ENCODE measurements around the gene AKAP8L. TPM values are rescaled to one million over a fixed set of nuclear protein-coding genes. Genes with fewer than 3 reads are reported as not detected.
A peak's percentile ranks its signal among the peaks of the same experiment; 100 is the strongest.

AKAP8L gene
- total RNA-seq, 1 experiment from 2014 or later, result 106 TPM

GRCh38 chr19:15418231-15418578, 583 bp downstream of the AKAP8L start:
- DNase-seq (ENCODE audit: low read depth, low spot score) (no peak), ATAC-seq (no peak)
- BruUV-seq (replicated peaks), result no TSS peak
- intact Hi-C loops (cut with micrococcal nuclease), result loop anchor here (2.0 kb wide), 1 partner anchor 37 kb away; no protein-coding TSS in a partner anchor
- H3K36me3 ChIP-seq (ENCODE audit: control insufficient read depth in 1 of 2, insufficient read depth in 2 of 2, low read length in 2 of 2), result peaks cover 7 to 9% of the 10 kb centered on the region in 2 experiments; a peak in 3 of 4 replicates
- no peaks in the 10 kb centered on the region for H3K27me3 ChIP-seq (ENCODE audit: insufficient read depth, low read length)
- H3K9ac ChIP-seq (ENCODE audit: low read length), result peak overlapping the region; percentile 99
- ChIA-PET RAD21 (ENCODE audit: low non-redundant PET in 1 of 2, low total read pairs in 2 of 2, uncharacterized antibody in 2 of 2, unreplicated experiment in 2 of 2) (interaction anchor here (0.7 to 1.5 kb wide), 3 partner anchors 137 to 535 kb away, joined by 3 to 9 read pairs (median 4); no protein-coding TSS in a partner anchor), CTCF (interaction anchor here (1.0 to 5.7 kb wide), 3 partner anchors 38 to 137 kb away, joined by 3 to 68 read pairs (median 11); partner anchors contain the start of gene AKAP8), POLR2A (interaction anchor here (1.4 to 3.0 kb wide), 6 partner anchors 9 to 137 kb away, joined by 5 to 22 read pairs (median 10); partner anchors contain the start of gene AKAP8)
- peak overlapping the region; percentile 98 for H3K4me2 ChIP-seq (ENCODE audit: low read length)
- H4K20me1 ChIP-seq (ENCODE audit: insufficient read depth), result peaks cover 4% of the 10 kb centered on the region; the same call in 1 of the 2 replicates
- peaks cover 54% of the 10 kb centered on the region for H3K79me2 ChIP-seq (ENCODE audit: insufficient read depth, low read length)
- no peak overlapping the region for H2AFZ ChIP-seq (ENCODE audit: low read depth, low read length, poor library complexity, severe bottlenecking)
- H3K4me1 ChIP-seq (ENCODE audit: control insufficient read depth in 1 of 2, insufficient read depth in 2 of 2, low read length in 2 of 2), result peaks cover 15 to 16% of the 10 kb centered on the region in 2 experiments; a peak in 3 of 4 replicates
- no peak for TF ChIP-seq JUND (IDR thresholded peaks at IDR 0.05)
- no peak for TF ChIP-seq RAD21 (IDR thresholded peaks at IDR 0.05; ENCODE audit: low read depth)
- TF ChIP-seq TCF7L2 (IDR thresholded peaks at IDR 0.05; ENCODE audit: borderline replicate concordance, extremely low read depth, insufficient read depth, insufficient read length), result no peak
- TF ChIP-seq, protein P1, sequence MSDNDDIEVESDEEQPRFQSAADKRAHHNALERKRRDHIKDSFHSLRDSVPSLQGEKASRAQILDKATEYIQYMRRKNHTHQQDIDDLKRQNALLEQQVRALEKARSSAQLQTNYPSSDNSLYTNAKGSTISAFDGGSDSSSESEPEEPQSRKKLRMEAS (IDR thresholded peaks at IDR 0.05), result no peak
- TF ChIP-seq CBX3 (IDR thresholded peaks at IDR 0.05; ENCODE audit: low read depth), result no peak
- TF ChIP-seq YY1 (IDR thresholded peaks at IDR 0.05; ENCODE audit: extremely low read depth, insufficient replicate concordance, low read depth, low read length), result no peak
- TF ChIP-seq, protein P2, sequence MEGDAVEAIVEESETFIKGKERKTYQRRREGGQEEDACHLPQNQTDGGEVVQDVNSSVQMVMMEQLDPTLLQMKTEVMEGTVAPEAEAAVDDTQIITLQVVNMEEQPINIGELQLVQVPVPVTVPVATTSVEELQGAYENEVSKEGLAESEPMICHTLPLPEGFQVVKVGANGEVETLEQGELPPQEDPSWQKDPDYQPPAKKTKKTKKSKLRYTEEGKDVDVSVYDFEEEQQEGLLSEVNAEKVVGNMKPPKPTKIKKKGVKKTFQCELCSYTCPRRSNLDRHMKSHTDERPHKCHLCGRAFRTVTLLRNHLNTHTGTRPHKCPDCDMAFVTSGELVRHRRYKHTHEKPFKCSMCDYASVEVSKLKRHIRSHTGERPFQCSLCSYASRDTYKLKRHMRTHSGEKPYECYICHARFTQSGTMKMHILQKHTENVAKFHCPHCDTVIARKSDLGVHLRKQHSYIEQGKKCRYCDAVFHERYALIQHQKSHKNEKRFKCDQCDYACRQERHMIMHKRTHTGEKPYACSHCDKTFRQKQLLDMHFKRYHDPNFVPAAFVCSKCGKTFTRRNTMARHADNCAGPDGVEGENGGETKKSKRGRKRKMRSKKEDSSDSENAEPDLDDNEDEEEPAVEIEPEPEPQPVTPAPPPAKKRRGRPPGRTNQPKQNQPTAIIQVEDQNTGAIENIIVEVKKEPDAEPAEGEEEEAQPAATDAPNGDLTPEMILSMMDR (IDR thresholded peaks at IDR 0.05 in 2 of 3, conservative IDR thresholded peaks at IDR 0.05 in 1 of 3; ENCODE audit: borderline replicate concordance in 1 of 3, insufficient read depth in 1 of 3, low read depth in 2 of 3, low read length in 2 of 3), result no peak
- no peak for TF ChIP-seq SP1 (IDR thresholded peaks at IDR 0.05; ENCODE audit: low read depth)
- TF ChIP-seq, protein P3, sequence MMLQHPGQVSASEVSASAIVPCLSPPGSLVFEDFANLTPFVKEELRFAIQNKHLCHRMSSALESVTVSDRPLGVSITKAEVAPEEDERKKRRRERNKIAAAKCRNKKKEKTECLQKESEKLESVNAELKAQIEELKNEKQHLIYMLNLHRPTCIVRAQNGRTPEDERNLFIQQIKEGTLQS (IDR thresholded peaks at IDR 0.05), result no peak
- TF ChIP-seq POLR2A (IDR thresholded peaks at IDR 0.05; ENCODE audit: borderline replicate concordance, extremely low read depth, insufficient read depth, insufficient read length), result no peak
- TF ChIP-seq ZFX (IDR thresholded peaks at IDR 0.05), result no peak
- no peak for TF ChIP-seq ZNF274 (IDR thresholded peaks at IDR 0.05; ENCODE audit: low read depth, low read length)
- TF ChIP-seq EZH2phosphoT487 (IDR thresholded peaks at IDR 0.05; ENCODE audit: borderline replicate concordance), result no peak
- no peak for TF ChIP-seq FOSL1 (IDR thresholded peaks at IDR 0.05; ENCODE audit: low read depth)
- TF ChIP-seq ZBTB33 (IDR thresholded peaks at IDR 0.05; ENCODE audit: extremely low read depth, insufficient replicate concordance, low read length), result no peak
- no peak for TF ChIP-seq ELF1 (IDR thresholded peaks at IDR 0.05; ENCODE audit: borderline replicate concordance, low read depth)
- TF ChIP-seq EZH2 (IDR thresholded peaks at IDR 0.05), result no peak
- TF ChIP-seq CEBPB (IDR thresholded peaks at IDR 0.05; ENCODE audit: low read depth), result no peak
- no peaks in the 10 kb centered on the region for H3K9me3 ChIP-seq (ENCODE audit: control insufficient read depth in 1 of 2, insufficient read depth in 1 of 2, low read depth in 1 of 2, low read length in 2 of 2)
- H3K9me2 ChIP-seq (ENCODE audit: insufficient read depth), result no peaks in the 10 kb centered on the region
- H3K4me3 ChIP-seq (replicated peaks in 1 of 2; ENCODE audit: low read depth in 1 of 2, low read length in 2 of 2), result peak overlapping the region; percentile 96 to 100
- peak overlapping the region; percentile 89 for H3K27ac ChIP-seq (ENCODE audit: low read depth, low read length)

Data from HCT116 (cell line).